Activated naive CD8-positive, alpha-beta T cell treated with anti-CD3 and anti-CD28 coated beads for 36 hours (primary cell): Measurements from ENCODE around the gene C21orf91. TPM values are rescaled to one million over a fixed set of nuclear protein-coding genes. Genes with fewer than 3 reads are reported as not detected.

ENCODE experiments used
- DNase-seq: peaks from one replicate; pipeline ENCODE4 v3.0.0; 2021
- H3K27ac Mint-ChIP-seq: one replicate; pipeline ENCODE4 v1.8.0; 2022; ENCODE audit warnings: mild to moderate bottlenecking, moderate library complexity, mixed read lengths
- H3K27me3 Mint-ChIP-seq: one replicate; pipeline ENCODE4 v1.8.0; 2022; ENCODE audit warnings: mild to moderate bottlenecking, mixed read lengths
- H3K36me3 Mint-ChIP-seq: one replicate; pipeline ENCODE4 v1.8.0; 2021; ENCODE audit warnings: mild to moderate bottlenecking, mixed read lengths
- H3K4me1 Mint-ChIP-seq: one replicate; pipeline ENCODE4 v1.8.0; 2021; ENCODE audit warnings: mixed read lengths
- H3K4me3 Mint-ChIP-seq: one replicate; pipeline ENCODE4 v1.8.0; 2022; ENCODE audit warnings: mild to moderate bottlenecking, moderate library complexity, mixed read lengths
- H3K9me3 Mint-ChIP-seq: one replicate; pipeline ENCODE4 v1.8.0; 2022; ENCODE audit warnings: mixed read lengths
- total RNA-seq, 2 experiments: library from RNA; stranded (reverse); gene quantifications; one replicate each; pipeline ENCODE4 v1.2.3, GENCODE V29; 2021

C21orf91 gene
- total RNA-seq, 2 experiments from 2014 or later = 35.0 to 36.5 TPM

- Mint-ChIP-seq H3K27ac (peak overlapping the region; percentile 87), H3K27me3 (no peaks in the 10 kb centered on the region), H3K4me3 (peak overlapping the region; percentile 83), H3K9me3 (no peaks in the 10 kb centered on the region), H3K4me1 (peaks cover 43% of the 10 kb centered on the region), H3K36me3 (peaks cover 35% of the 10 kb centered on the region)
- peak; percentile 38 for DNase-seq
Observed at GRCh38 chr21:17818186-17819113, 706 bp downstream of the C21orf91 start.

- H3K36me3 Mint-ChIP-seq = peaks cover 76% of the 10 kb centered on the region
- no peak overlapping the region for H3K4me3 Mint-ChIP-seq
- H3K4me1 Mint-ChIP-seq = peaks cover 43% of the 10 kb centered on the region
- no peak for DNase-seq
- no peaks in the 10 kb centered on the region for H3K27me3 Mint-ChIP-seq
- H3K27ac Mint-ChIP-seq = peak overlapping the region; percentile 74
- H3K9me3 Mint-ChIP-seq = peaks cover 11% of the 10 kb centered on the region
Observed at GRCh38 chr21:17813353-17813752, 5.8 kb downstream of the C21orf91 start.

GRCh38 chr21:17805966-17806365 is 13.2 kb downstream of the C21orf91 start:
- Mint-ChIP-seq H3K27ac (peak overlapping the region; percentile 32), H3K4me3 (no peak overlapping the region), H3K27me3 (no peaks in the 10 kb centered on the region), H3K4me1 (peaks cover 36% of the 10 kb centered on the region), H3K36me3 (peaks cover 86% of the 10 kb centered on the region), H3K9me3 (peaks cover 29% of the 10 kb centered on the region)
- no peak for DNase-seq

GRCh38 chr21:17803536-17803935 is 15.6 kb downstream of the C21orf91 start:
- peaks cover 72% of the 10 kb centered on the region for H3K36me3 Mint-ChIP-seq
- DNase-seq = no peak
- H3K27ac Mint-ChIP-seq = no peak overlapping the region
- H3K9me3 Mint-ChIP-seq = peaks cover 20% of the 10 kb centered on the region
- no peak overlapping the region for H3K4me3 Mint-ChIP-seq
- peaks cover 43% of the 10 kb centered on the region for H3K4me1 Mint-ChIP-seq
- no peaks in the 10 kb centered on the region for H3K27me3 Mint-ChIP-seq

- Mint-ChIP-seq H3K27me3 (no peaks in the 10 kb centered on the region), H3K27ac (peak overlapping the region; percentile 49), H3K4me3 (no peak overlapping the region), H3K36me3 (peaks cover 62% of the 10 kb centered on the region), H3K9me3 (peaks cover 12% of the 10 kb centered on the region), H3K4me1 (peaks cover 43% of the 10 kb centered on the region)
- DNase-seq = no peak
Observed at GRCh38 chr21:17802572-17802971, 16.6 kb downstream of the C21orf91 start.

- Mint-ChIP-seq H3K27me3 (no peaks in the 10 kb centered on the region), H3K36me3 (peaks cover 59% of the 10 kb centered on the region), H3K4me3 (no peak overlapping the region), H3K9me3 (peaks cover 3% of the 10 kb centered on the region), H3K4me1 (peaks cover 47% of the 10 kb centered on the region), H3K27ac (peak overlapping the region; percentile 7)
- DNase-seq = no peak
Observed at GRCh38 chr21:17799414-17800164, 19.6 kb downstream of the C21orf91 start.

GRCh38 chr21:17798796-17799195 is 20.4 kb downstream of the C21orf91 start:
- H3K27ac Mint-ChIP-seq = no peak overlapping the region
- no peaks in the 10 kb centered on the region for H3K27me3 Mint-ChIP-seq
- H3K36me3 Mint-ChIP-seq = peaks cover 57% of the 10 kb centered on the region
- no peak overlapping the region for H3K4me3 Mint-ChIP-seq
- no peak for DNase-seq
- H3K4me1 Mint-ChIP-seq = peaks cover 46% of the 10 kb centered on the region
- peaks cover 3% of the 10 kb centered on the region for H3K9me3 Mint-ChIP-seq

GRCh38 chr21:17797967-17798366 is 21.2 kb downstream of the C21orf91 start:
- H3K4me1 Mint-ChIP-seq = peaks cover 49% of the 10 kb centered on the region
- no peak for DNase-seq
- no peak overlapping the region for H3K27ac Mint-ChIP-seq
- H3K27me3 Mint-ChIP-seq = no peaks in the 10 kb centered on the region
- H3K4me3 Mint-ChIP-seq = no peak overlapping the region
- peaks cover 3% of the 10 kb centered on the region for H3K9me3 Mint-ChIP-seq
- peaks cover 56% of the 10 kb centered on the region for H3K36me3 Mint-ChIP-seq

GRCh38 chr21:17796503-17796902 is 22.7 kb downstream of the C21orf91 start:
- no peak for DNase-seq
- Mint-ChIP-seq H3K4me1 (peaks cover 48% of the 10 kb centered on the region), H3K4me3 (peak overlapping the region; percentile 0), H3K36me3 (peaks cover 48% of the 10 kb centered on the region), H3K9me3 (peaks cover 3% of the 10 kb centered on the region), H3K27me3 (no peaks in the 10 kb centered on the region), H3K27ac (peak overlapping the region; percentile 66)

- Mint-ChIP-seq H3K36me3 (peaks cover 48% of the 10 kb centered on the region), H3K27me3 (no peaks in the 10 kb centered on the region), H3K27ac (peak overlapping the region; percentile 66), H3K4me1 (peaks cover 51% of the 10 kb centered on the region), H3K9me3 (peaks cover 1% of the 10 kb centered on the region), H3K4me3 (no peak overlapping the region)
- no peak for DNase-seq
Observed at GRCh38 chr21:17796037-17796403, 23.1 kb downstream of the C21orf91 start.

GRCh38 chr21:17795146-17796036 is 23.8 kb downstream of the C21orf91 start:
- peaks cover 54% of the 10 kb centered on the region for H3K4me1 Mint-ChIP-seq
- no peaks in the 10 kb centered on the region for H3K9me3 Mint-ChIP-seq
- peak overlapping the region; percentile 66 for H3K27ac Mint-ChIP-seq
- DNase-seq = no peak
- no peaks in the 10 kb centered on the region for H3K27me3 Mint-ChIP-seq
- H3K36me3 Mint-ChIP-seq = peaks cover 47% of the 10 kb centered on the region
- peak overlapping the region; percentile 25 for H3K4me3 Mint-ChIP-seq

GRCh38 chr21:17794518-17795145 is 24.5 kb downstream of the C21orf91 start:
- Mint-ChIP-seq H3K4me1 (peaks cover 60% of the 10 kb centered on the region), H3K4me3 (peak overlapping the region; percentile 25), H3K27ac (peak overlapping the region; percentile 66), H3K36me3 (peaks cover 52% of the 10 kb centered on the region), H3K27me3 (no peaks in the 10 kb centered on the region), H3K9me3 (no peaks in the 10 kb centered on the region)
- DNase-seq = no peak

GRCh38 chr21:17793246-17794123 is 25.7 kb downstream of the C21orf91 start:
- H3K9me3 Mint-ChIP-seq = no peaks in the 10 kb centered on the region
- no peak for DNase-seq
- peak overlapping the region; percentile 66 for H3K27ac Mint-ChIP-seq
- H3K27me3 Mint-ChIP-seq = no peaks in the 10 kb centered on the region
- peak overlapping the region; percentile 55 for H3K4me3 Mint-ChIP-seq
- peaks cover 61% of the 10 kb centered on the region for H3K4me1 Mint-ChIP-seq
- peaks cover 52% of the 10 kb centered on the region for H3K36me3 Mint-ChIP-seq
